HG03175 (cell line): ENCODE results near the gene ACTL7A.
"Not testable (repeated sequence)": the region's sequence is repeated elsewhere in the genome, so short reads cannot be mapped to it uniquely, and the experiment has no call there.

Source experiments
- ATAC-seq: cut with Tn5 transposase; IDR thresholded peaks from one replicate; pipeline ENCODE4 v1.9.1; 2021; ENCODE audit warnings: mild to moderate bottlenecking, moderate library complexity; ENCODE audit not compliant: unreplicated experiment

ACTL7A gene, protein sequence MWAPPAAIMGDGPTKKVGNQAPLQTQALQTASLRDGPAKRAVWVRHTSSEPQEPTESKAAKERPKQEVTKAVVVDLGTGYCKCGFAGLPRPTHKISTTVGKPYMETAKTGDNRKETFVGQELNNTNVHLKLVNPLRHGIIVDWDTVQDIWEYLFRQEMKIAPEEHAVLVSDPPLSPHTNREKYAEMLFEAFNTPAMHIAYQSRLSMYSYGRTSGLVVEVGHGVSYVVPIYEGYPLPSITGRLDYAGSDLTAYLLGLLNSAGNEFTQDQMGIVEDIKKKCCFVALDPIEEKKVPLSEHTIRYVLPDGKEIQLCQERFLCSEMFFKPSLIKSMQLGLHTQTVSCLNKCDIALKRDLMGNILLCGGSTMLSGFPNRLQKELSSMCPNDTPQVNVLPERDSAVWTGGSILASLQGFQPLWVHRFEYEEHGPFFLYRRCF

DNA sequence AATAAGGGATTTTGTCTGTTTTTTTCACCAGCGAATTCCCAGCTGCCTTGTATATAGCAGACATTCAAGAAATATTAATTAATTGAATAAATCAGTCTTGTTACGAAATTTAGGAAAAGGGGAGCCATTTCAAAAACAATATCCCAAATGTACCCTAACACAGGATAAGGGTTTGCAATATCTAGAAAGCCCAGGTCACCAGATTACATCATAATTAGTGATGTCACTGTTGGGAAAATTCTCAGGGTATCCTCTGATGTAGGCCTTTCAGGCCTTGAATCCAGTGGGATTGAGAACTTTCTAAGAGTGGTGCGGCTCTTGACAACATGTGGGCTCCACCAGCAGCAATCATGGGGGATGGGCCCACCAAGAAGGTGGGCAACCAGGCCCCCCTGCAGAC, at the start of gene ACTL7A:
TSS of gene ACTL7A (plus strand) at position 270 of the 400 bp plus-strand sequence. CDS start at position 327, 57 bp downstream.
- no peak for ATAC-seq

DNA sequence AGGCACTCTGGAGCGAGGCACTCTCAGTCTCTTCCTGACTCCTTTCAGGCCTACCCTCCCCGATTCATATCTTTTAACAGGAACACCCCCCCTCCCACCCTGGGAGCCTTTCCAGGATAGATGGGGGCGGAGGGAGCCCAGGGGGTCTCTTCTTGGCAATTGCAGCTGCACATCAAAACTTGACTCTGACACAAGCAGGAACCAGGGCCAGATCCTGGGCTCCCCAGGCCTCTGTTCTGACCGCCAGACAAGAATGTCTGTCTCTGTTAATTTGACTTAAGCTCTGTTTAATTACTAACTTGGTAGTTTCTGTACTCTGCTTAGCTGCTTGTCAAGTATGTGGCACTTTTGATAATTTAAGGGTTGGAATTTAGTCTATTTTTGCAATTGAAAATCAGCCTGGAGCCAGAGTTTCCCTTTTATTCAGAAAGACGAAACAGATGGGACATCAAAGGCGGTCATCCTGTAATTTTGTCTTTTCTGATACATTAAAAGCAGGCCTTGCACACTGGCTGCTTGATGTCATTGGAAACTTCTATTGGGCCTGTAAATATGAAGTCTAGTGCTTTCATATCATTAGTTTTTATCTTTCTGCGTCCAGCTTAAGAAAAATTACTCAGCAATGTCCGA, 49.6 kb upstream of the ACTL7A start:
- ATAC-seq = no peak

DNA sequence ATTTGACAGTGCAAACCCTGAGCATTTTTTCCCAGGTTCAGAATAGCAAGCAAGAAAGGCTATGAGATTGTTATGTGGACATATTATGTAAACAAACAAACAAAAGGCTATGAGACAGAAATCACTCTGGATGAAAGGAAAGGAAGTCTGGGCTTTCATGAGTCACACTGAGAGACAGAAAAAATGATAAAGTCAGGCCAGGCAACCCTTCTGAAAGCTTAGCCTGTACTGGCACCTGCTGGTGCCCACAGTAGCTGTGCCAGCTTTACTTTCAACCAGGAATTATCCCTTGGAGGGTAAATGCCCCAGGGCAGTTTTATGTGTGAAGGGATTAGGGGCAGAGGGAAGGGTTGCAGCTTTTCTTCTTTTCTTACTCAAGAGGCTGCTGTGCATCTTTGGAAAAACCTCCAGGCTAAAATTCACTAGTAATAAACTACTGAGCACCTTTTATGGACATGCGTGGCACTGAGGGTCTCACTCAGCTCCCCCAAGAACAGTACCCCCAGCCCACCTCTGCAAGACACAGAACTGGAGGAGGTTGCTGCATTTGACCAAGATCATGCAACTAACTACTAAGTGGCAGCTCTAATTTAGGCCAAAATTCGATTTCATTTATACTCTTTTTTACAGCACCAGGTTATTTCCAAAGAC, 48.0 kb upstream of the ACTL7A start:
- ATAC-seq = no peak

DNA sequence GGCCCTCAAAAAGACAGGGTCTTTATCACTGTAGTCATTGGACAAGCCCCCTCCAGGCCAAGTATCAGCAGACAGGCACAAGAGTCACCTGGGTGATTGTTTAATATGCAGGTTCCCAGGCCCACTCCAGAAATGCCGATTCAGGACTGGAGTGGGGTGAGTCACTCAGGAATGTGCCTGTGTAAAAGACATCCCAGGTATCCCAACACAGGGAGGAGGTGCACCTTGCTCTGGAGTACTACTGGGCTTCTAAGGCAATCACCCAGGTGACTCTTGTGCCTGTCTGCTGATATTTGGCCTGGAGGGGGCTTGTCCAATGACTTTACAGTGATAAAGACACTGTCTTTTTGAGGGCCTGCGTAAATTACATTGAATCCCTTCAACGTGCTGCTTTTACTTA, 46.9 kb upstream of the ACTL7A start:
- ATAC-seq = no peak

DNA sequence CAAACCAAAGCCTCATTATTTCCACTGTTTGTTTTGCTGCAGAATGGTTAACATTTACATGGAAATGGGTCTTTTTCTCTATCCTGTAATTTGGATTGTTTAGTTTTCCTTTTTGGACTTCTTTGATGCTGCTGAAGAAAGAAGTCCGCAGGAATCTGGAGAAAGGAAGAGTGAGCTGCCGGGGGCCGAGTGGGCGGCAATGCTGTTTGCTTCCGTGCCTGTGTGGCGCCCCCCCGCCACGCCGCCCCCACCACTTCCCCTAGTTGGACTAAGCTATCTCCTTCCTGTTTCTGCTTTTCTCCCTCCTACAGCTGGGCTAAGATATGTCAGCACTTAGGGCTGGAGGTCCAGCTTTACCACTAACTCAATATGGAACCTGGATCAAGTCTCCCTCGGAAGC, 46.0 kb upstream of the ACTL7A start:
- ATAC-seq = no peak

DNA sequence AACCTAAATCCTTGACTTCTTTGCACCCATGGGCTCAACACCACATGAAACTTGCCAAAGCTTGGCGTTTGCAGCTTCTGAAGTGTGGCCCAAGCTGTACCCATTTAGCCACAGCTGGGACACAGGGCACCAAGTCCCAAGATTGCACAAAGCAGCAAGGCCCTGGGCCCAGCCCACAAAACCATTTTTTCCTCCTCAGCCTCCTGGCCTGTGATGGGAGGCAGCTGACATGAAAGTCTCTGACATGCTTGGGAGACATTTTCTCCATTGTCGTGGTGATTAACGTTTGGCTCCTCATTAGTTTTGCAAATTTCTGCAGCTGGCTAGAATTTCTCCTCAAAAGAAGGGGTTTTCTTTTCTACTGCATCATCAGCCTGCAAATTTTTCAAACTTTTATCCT, 38.2 kb upstream of the ACTL7A start:
- ATAC-seq = no peak

DNA sequence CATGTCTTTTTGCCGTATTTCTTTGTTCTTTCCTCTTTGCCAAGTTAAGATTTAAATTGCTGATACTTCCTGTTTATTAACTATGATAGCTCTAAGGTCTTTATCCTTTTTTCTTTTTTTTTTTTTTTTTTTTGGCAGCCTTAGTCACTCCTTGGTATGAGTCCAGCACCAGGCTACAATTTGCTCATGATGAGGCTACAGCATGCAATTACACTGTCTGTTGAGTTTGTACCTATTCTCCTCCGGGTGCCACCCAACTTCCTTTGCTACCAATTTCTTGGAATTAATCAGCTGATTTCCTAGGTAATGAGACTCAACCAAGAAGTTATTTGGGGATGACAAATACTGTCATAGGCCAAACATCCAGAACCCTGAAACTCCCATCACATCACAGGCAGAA, 31.8 kb upstream of the ACTL7A start:
- ATAC-seq = no peak

DNA sequence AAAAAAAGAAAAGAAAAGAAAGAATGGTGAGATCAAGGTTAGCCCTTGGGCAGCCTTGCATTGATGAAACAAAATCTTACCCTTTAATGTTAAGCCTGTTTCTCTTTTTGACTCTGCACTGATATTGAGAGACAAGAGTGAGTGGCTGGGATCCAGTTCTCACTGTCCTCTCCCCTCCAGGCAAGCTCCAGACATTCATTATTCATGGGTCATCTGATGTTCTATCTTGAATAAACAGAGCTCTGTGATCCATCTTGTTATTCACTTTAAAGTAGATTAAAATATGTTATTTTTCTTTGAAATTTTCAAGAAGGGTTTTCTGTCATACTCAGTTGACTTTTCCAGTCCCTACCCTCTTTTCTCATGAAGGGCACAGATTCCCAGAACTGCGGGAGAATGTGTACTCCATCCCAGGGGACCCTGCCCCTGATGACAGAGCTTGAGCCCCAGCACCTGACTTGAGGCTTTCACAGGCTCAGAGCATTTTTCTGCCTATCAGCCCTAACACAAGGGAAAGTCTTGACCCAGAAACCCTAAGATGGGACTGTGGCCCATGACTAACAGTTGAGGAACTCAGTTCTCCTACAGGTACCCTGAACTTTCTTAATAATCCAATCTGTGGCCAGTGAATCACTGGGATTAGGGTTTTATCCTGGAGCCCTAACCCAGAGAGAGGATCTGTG, 30.4 kb upstream of the ACTL7A start:
- no peak for ATAC-seq

DNA sequence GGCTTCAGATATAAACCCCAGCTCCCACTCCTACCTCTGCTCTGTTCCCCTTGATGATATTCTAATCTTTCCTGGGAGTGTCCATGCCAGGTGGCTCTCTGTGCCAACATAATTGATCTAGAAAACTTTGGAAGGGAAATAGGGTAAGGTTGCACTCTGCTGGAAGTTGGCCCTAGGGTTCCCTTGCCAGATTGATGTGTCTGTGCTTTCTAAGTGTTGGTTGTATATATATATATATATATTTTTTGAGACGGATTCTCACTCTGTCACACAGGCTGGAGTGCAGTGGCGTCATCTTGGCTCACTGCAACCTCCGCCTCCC, 29.9 kb upstream of the ACTL7A start:
- ATAC-seq = no peak

DNA sequence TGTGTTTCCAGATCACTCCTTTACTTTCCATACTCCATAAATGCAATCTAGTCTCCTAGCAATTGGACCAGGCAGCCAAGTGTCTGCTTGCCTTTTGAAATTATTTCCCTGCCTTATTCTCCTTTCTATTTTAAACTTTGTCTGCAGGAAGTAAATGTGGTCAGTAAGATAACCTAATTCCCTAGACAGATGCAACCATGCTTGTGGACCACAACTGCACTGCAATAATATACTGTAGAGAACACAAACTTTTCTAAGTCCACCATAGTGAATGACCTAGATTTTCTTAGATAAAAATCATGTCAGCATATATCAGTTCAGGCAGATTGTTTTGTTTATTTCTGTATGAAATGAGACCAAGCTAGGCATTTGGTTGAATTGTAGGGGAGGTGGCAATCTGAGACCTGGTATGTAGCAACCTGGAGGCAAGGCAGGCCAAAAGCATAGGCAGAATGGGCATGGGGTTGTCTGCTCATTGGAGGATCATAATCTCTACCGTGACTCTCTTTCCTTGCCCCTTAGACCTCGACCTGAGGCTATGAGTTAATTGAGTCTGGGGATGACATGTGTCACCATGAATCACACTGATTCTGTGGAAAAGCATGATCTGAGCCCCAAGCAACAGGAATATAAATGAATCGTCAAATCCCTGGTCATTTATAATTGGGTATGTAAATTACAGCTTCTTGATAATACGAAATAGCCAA, 27.0 kb upstream of the ACTL7A start:
- ATAC-seq = no peak

DNA sequence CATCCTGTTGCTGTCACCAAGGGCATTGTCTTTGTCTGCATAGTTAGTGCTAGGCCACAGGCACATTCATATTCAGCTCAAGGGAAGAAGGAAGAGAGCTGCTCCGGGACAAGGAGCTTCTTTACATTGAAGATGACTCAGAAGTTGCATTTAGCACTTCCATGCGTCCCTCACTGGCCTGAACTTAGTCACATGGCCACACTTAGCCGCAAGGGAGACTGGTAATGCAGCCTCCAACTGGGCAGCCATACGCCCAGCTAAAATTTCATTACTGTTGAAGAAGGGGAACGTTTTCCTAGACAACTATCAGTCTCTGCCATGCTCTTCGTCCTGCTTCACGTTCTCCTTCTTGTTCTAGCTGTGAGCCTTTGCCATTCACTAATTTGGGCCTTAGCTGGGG, 26.2 kb upstream of the ACTL7A start:
- no peak for ATAC-seq

DNA sequence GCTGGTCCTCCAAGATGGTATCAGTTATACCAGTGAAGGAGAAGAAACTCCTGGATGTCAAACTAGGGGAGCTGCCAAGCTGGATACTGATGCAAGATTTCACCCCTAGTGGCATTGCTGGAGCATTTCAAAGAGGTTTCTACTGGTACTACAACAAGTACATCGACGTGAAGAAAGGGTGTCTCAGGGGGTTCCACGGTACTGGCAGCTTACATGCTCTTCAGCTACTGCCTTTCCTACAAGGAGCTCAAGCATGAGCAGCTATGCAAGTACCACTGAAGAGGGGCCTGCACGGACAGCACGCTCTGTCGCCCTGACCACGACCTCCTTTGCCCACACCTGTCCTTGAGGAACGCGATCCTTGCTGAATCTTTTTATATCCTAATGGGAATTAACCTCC, 25.7 kb upstream of the ACTL7A start:
- ATAC-seq = no peak

DNA sequence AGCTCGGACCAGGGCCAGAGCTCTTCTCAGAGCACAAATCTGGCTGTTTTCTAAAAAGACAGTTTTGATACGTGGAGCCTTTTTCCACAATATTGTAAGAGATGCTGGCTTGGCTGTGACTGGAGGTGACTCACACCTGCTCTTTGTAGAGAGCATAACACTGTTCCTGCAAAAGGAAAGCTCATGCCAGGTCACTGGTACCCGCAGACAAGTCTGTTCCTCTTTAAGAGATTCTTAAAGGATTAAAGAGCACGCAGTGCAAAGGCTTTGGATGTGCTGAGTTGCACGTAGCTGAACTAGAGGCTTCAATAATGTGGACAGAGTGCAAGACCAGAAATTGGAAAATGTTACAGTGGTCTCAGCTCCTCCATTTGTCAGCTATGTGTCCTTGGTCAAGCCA, 25.3 kb upstream of the ACTL7A start:
- ATAC-seq = no peak

DNA sequence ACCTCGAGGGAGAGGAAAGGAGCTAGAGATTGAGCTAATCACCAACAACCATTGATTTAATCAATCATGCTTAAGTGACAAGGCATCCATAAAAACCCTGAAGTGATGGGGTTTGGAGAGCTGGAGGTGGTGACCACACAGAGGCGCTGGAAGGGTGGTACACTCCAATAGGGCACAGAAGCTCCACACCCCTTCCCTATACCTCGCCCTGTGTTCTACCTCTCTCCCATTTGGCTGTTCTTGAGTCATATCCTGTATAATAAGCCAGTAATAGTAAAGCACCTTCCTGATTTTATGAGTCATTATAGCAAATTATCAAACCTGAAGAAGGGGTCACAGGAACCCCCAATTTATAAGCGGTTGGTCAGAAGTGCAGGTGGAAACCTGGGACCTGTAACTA, 24.5 kb upstream of the ACTL7A start:
- ATAC-seq = no peak

DNA sequence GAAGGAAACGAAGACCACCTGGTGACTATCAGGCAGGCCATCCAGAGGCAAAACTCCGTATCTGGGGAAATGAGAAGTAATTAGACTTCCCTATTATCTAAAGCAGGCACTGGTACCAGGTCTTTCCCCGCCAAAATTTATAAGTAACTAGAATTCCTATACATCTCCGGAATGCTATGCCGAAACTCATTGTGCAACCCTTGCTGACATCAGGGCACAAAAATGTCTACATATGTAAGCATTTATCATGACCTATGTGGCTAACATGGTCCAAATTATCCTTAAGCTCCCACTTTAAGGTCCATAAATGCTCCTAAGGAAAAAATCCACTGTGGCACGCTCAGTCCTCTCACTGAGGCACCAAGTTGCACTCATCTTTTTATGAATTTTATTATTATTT, 24.0 kb upstream of the ACTL7A start:
- ATAC-seq = no peak

DNA sequence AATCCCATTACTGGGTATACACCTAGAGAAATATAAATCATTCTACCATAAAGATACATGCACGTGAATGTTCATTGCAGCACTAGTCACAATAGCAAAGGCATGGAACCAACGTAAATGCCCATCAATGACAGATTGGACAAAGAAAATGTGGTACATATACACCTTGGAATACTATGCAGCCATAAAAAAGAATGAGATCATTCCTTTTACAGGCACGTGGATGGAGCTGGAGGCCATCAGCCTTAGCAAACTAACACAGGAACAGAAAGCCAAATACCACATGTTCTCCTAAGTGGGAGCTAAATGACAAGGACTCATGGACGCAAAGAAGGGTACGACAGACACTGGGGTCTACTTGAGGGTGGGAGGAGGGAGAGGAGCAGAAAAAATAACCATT, 22.5 kb upstream of the ACTL7A start:
- not testable (repeated sequence) for ATAC-seq

DNA sequence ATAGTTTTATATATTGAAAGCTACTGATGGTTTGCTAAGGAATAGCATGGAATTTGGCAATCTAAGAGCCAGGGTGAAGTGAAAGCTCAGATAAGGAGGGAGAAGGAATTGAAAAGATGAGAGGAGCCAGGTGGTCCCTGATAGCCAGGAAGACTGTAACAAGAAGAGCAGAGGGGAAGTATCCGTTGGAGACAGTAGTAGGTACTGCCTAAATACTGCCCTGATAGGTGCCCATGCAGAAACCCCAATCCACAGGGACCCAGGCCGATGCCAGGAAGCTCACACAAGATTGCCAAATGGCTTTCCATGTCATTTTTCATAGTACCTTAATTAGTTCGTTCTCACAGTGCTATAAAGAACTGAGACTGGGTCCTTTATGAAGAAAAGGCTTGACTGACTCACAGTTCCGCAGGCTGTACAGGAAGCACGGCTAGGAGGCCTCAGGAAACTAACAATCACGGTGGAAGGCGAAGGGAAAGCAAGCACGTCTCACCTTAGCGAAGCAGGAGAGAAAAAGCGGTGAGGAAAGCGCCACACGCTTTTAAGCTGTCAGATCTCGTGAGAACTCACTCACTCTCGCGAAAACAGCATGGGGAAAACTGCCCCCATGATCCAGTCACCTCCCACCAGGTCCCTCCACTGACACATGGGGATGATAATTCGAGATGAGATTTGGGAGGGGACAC, 19.3 kb upstream of the ACTL7A start:
- no peak for ATAC-seq

DNA sequence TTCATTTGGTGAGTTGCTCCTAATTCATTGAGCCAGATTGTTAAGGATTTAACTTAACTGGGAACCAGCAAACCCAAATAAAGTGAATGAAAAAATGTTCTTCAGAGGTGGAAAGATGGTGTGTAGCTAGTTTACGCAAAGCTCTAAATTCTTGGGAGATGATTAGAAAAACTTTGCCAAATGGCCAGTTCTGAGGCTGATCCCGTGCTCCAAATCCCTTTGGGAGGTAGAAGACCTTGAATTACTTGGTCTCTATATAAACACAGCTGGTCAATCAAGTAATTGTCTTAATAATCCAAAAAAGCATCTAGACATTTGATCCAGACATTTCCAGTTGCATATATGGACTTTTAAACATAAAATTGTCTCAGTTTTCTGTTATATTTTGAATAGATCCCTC, 17.7 kb upstream of the ACTL7A start:
- ATAC-seq = no peak

DNA sequence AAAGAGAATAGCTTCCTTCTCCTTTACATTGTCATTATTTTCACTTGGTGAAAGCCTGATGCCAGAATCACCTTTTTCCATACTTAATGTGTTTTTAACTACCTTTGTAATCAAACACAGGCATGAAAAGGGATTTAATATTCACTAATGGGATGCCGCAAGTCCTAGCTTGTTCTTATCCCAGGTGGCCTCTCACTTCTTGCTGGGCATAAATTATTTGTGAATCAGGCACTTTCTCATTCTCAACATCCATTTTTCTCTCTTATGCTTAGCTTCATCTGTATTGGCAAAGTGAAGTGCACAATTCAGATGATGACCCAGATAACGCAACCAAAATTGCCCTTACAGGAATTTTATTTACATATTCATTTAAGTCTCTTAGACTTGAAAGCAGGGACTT, 17.2 kb upstream of the ACTL7A start:
- ATAC-seq = no peak

DNA sequence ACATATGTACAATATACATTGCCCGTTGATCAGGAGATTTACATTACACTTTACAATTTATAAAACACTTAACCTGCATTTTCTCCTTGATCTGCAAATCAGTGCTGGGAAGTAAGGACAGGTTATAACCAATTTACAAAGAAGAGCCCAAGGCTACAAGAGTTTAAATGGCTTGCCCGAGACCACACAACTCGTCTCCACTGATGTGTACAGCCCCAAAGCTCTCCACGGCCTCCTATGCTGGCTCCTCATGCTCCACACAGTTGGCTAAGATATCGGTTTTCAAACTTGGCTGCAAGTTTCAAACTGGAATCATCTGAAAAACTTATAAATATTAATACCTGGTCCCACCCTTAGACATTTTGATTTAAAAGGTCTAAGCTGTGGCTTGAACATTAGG, 16.6 kb upstream of the ACTL7A start:
- no peak for ATAC-seq

DNA sequence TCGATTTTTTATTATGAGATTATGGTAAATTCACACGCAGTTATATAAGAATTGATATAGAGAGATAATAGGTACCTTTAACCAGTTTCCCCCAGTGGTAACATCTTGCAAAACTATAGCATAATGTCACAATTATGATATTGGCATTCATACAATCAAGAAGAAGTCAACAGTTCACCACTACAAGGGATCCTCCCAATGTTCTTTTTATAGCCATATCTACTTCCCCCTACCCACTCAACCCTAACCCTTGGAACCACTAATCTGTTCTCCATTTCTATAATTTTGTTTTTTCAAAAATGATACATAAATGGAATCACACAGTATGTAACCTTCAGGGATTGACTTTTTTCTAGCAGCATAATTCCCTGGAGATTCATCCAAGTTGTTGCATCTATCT, 16.1 kb upstream of the ACTL7A start:
- ATAC-seq = no peak
